DMS153 treated with DMSO at 0.1 percent for 48 hours (cell line): ENCODE measurements around the gene CKB.

Source experiments
- DNase-seq: peaks from one replicate; lab custom pipeline; 2025; ENCODE audit not compliant: unreplicated experiment; lab: John Stamatoyannopoulos, UW

The CKB gene

DNA sequence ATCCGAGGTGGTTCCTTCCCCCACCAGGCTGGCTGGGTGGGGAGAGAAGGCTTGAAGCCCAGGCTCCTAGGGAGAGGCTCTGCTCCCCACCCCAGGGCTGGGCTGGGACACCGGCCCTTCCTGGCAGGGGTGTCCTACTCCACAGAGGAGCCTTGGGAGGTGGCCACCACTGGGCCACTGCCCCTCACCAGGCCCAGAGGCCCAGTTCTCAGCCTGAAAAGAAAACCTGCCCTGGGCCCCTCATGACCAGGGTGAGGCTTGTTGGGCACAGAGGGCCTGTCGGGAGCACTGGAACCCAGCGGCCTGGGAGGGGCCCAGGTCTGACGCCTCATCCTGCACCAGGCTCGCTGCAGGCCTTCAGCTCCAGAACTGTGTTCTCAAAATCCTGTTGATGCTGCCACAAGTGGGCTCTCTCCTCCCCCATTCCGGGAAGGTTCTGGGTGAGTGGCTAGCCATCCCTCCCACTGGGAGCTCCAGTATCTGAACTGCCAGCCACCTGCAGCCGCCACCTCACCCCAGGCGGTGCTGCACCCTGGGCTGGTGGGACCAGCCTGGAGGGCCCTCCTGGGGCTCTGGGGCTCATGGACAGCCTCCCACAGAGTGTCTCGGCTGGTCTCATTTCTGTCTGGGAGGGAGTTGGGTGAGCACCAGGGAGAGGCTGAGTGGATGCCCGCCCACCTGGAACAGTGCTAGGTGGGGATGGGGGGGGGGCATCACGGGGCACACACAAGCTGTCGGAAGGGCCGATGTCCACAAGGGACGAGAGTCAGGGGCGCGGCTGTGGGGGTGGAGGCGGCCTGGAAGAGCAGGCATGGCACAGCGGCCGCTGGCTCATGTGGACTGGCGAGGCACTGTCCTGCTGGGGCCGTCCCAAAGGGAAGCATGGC lies 28.1 kb upstream of the CKB start:
- DNase-seq, result no peak

DNA sequence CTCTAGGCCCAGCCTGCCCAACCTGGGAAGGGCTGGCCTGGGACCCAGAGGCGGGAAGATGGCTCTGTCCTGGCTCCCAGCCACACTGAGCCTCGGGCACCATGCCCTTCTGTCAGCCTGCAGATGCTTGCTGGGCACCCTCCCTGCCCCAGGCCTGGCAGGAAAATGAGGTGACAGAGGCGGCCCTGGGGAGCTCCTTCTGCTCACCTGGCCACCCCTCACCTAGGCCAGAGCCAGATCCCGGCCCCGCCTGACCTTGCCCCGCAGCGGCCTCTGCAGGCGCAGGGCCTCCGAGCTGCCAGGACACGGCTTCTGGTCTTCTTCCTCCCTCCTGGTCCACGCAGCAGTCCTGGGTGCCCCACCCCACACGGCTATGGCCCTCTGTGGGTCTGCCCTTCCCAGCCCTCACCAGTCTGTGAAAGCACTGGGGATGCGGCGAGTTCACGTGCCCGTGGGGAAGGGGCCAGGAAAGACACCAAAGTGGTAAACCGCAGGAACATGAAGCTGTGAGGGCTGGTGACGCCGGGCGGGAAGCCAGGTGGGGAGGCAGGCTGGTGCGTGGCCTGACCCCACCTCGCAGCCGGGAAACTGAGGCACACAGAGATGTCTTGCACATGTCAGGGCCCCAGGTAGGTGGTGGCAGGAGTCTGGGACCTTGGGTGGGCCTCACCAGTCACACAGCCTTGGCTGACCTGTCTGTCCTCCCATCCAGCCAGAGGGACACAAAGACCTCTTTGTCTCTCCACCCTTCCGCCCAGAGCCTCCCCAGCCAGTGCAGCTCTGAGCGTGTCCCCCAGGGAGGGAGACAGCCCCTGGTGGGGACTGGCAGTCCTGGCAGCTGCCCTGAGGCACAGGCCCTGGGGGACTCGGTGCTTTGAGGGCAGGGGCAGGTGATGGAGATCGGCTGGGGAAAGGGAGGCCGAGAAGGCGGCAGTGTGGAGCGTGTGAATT lies 27.0 kb upstream of the CKB start:
- DNase-seq, result no peak

DNA sequence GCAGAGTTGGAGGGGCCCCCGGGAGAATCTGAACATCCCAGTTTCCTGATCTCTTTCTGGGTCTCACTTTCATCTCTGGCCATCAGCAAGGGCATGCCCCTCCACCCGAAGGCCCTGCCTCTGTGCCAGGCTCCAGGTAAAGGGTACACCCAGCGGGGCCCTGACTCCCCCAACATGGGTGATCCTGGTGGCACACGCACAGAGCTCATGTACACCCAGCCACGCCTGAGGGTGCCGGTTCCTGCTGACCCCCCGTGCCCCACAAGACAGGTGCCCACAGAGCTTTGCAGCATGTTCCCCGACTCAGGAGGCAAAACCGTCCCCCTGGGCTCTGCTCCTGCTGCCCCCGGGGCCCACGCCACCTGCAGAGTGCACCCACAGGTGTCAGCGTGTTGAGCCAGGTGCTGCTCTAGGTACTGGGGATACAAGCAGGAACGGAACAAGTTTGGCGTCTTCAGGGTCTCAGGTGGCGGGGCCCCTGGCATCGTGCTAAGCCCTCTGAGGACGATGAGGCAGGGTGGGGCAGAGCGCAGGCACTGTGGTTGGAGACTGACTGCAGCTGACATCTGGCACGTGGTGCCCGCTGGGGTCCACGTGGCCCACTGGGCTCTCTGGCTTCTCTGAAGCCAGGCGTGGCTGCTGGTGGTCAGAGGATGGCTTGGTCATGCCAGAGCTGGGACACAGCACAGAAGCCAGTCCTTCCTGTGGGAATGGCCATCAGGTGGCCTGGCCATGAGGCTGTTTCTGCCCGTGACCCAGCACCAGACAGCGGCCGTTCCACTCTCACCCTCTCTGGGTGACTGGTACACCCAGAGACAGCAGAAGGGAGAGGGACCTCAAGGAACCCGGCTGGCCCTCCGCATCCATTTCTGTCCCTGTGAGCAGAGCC lies 26.1 kb upstream of the CKB start:
- no peak for DNase-seq

DNA sequence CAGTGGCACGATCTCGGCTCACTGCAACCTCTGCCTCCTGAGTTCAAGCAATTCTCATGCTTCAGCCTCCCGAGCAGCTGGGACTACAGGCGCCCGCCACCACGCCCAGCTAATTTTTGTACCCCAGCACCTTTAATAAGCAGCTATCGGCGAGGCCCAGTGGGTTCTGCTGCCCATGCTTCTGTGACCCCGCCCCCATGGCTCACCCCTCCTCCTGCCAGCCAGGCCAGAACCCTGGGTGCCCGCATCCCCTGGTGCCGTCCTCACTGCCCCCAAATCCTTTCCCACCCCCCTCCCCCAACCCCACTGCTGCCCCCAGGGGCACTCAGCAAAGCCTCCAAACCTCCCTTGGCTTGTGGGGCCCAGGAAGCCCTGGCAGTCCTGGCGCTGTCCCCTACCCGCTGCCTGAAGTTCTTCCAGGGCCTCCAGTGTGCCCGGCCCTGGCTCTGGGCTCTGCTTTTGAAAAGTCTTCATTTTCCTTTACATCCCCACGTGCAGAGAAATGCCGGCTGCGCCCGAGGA lies 25.4 kb upstream of the CKB start:
- DNase-seq, result no peak

DNA sequence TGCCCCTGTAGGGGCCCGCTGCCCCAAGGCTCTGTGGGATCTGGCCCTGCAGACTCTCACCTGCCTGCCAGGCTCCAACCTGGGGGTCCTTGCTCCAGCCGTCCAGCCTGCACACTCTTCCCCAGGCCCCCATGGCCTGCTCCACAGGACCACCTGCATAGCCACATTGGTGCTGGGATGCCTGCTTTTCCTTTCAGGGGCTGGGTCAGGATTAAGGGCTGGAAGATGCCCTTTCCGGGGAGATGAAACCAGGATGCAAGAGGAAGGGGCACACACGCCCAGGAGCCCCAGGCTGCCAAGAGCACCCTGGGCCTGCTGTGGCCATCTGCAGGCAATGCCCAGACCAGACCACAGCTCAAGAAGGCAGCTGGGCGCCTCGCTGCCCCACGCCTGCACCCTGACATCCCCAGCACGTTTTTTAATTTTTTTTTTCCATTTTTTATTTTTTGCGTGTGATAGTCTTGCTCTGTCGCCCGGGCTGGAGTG lies 24.9 kb upstream of the CKB start:
- no peak for DNase-seq

DNA sequence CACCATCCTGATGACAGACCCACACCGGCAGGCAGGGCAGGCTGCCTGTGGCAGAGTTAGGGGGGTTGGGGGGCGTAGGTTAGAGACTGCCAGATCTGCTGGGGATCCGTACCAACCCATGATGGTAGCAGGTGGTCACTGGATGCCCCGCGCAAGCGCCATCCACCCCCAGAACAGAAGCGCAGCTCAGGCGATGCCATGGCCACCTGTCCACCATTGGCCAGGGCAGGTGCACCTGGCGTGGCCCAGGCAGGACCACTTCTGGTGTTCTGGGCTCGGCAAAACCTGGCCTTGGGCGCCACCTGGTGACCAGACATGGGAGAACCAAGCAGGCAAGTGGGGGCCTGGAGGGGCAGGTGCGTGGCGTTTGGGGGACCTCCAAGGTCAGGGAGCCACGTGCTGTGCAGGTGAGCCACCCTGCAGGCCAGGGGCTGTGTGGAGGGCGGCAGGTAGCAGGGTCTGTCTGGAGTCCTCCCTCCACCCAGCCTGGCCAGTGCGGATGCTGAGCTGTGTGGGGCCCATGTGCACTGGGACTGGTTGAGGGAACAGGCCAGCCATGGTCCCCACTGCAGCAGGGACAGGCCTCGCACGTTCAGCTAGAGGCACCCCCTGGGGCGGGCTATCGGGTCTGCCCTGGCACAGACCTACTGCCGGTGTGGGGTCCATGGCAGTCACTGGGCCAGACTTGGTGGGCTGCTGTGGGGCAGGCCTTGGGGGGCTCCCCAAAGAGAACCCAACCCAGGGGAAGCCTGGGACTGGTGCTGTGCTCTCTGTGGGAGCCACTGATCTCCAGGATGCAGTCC lies 24.2 kb upstream of the CKB start:
- no peak for DNase-seq

DNA sequence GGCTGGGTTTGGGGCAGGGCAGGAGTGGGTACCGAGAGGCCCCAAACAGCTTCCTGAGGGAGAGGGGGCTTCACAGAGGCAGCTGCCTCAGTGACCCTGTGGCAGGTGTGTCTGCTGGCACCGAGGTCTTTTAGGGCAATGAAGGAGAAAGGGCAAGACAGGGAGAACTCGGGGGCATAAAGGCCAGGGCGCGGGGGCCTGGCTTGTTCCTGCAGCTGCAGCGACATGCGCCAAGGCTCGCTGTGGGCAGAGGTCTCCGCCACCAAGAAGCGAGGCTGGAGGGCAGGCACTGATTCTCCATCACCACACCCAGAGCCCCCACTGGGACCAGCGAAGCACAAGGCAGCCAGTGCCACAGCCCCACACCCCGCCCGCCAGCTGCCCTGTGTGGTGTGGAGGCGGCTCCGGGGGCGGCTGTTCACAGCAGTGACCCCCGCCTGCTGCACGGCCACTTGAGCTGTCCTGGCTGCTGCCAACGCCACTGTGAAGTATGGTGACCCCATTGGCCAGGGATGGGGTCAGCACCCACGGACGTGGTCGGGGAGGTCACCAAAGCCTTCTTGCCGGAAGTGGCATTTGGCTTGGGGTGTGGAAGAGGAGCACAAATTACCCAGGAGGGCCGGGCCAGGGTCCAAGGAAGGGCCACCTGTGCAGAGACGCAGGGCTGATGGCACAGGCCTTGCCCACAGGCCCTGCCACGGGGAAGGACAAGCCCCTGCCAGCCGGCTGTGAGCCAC lies 23.5 kb upstream of the CKB start:
- DNase-seq, result no peak

DNA sequence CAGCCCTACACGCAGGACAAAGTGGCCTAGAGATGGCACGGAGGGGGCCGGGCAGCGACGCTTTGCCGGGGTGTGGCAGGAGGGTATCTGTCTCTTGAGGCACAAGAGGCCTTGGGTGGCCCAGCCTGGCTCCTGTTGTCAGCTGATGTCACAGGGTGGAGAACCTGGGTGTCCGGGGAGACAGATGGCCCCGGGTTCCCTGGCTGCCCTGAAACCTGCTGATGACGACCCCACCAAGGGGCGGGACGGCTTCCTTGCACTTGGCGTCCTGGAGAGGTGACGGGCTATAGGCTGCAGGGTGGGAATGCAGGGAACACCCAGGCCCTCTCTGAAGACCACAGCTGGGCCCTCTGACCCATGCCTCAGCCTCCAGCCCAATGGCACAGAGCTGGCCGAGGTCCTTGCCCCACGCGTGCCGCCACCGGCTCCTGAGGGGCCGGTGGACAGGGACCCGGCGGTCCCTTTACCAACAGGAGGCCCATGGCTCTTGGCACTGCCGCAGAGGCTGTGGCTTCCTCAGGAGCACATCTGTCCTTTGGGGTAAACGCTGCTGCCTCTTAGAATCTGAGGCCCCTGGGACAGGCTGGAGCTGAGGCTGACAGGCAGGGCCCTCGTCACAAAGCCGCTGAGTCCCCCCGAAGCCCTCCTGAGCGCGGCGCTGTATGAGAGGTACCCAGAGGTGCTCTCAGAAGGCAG lies 22.7 kb upstream of the CKB start:
- no peak for DNase-seq

DNA sequence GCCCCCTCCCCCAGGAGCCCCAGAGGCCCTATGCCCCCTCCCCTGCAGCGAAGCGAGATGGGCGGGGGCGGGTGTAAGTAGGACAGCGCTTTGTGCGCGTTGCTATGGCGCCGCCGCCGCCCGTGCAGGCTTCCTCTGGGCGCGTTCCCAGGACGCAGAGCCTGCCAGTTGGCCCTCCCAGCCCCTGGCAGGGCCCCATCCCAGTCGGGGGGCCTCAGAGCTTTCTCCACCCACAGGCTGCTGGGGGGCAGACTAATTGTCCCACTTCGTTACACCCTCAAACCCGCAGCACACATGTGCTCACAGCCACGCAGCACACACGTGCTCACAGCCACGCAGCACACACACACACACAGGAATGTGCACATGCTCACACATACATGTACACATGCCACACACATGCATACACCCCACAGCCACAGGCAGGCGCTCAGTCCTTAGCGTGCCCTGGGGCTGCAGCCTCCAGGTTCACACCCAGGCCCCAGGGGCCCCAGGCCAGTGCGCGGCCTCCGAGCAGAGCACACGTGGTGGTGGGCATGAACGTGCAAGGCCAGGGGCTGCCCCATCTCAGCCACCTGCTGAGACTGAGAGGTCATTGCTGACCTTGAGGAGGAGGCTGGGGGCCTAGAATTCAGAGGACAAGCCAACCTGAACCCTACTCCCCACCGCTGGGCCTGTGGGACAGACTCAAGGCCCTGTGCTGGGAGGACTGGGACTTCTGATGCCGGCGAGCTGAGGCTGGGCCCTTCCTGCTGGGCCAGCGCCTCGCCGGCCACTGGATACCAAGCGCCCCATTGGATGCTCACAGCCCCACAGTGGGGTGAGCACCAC lies 22.0 kb upstream of the CKB start:
- no peak for DNase-seq

DNA sequence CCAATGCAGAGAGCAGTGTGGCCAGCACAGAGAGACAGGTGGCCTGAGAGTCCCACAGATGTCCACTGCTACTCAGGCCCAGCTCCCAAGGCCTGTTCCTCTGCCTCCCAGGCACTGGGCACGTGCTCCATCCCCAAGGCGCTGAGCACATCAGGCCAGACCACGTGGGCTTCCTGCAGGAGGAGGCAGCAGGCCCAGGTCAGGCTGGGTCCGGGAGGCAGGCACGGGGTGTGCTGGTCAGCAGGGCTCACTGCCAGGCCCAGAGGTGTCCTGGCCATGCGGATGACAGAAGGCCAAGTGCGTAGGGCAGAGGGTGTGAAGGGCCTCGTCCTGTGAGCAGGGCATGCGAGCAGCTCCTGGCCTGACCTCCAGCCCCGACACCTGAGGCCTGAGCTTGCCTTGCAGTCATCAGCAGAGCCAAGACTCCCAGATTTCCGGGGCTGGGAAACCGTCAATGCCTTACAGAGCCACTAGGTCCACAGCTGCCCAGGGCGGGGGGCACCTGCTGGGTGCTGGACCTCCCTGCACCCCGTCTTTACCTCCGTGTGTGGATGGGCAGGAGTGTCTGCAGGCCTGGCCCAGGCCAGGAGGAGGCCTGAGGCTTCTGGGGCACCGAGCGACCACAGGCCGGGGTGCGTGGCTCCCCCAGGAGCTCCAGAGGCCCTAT lies 21.2 kb upstream of the CKB start:
- no peak for DNase-seq

DNA sequence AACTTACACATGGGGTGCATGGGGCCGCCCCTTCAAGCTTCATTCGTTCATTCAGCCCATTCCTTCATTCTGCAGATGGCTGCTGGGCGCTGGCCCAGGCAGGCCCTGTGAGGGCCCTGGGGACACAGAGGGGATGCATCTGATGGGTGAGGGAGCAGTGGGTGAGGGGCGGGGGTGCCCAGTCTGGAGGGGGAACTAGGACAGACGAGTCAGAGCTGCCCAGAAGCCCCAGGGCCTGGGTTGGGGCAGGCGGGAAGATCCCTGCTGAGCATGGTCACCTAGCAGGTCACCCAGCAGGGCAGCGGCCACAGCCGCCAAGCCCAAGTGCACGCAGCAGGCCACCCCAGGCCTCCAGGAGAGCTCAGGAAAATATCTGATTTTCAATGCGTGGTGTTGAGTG lies 20.5 kb upstream of the CKB start:
- no peak for DNase-seq

DNA sequence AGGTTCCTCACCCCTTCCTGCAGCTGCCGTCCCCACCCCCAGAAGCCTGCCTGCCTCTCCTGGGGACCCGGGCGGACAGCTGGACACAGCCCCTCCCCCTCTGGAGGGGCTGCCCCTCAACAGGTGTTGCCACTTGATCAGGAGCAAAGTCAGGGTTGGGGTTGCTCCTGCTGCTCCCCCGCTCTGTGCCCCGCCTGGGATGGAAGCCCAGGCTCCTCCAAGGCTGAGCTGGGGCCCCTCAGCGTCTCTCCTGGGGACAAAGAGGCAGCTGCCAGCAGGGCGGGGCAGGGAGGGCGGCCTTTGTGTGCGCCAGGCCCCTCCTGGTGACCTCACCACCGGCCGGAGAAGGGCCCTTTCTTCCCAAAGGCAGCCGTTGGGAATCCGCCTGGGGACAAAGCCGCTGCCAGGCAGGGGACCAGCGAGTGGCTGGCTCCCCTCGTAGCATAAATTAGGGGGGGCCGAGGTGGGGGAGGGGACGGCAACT lies 20.0 kb upstream of the CKB start:
- DNase-seq, result no peak

DNA sequence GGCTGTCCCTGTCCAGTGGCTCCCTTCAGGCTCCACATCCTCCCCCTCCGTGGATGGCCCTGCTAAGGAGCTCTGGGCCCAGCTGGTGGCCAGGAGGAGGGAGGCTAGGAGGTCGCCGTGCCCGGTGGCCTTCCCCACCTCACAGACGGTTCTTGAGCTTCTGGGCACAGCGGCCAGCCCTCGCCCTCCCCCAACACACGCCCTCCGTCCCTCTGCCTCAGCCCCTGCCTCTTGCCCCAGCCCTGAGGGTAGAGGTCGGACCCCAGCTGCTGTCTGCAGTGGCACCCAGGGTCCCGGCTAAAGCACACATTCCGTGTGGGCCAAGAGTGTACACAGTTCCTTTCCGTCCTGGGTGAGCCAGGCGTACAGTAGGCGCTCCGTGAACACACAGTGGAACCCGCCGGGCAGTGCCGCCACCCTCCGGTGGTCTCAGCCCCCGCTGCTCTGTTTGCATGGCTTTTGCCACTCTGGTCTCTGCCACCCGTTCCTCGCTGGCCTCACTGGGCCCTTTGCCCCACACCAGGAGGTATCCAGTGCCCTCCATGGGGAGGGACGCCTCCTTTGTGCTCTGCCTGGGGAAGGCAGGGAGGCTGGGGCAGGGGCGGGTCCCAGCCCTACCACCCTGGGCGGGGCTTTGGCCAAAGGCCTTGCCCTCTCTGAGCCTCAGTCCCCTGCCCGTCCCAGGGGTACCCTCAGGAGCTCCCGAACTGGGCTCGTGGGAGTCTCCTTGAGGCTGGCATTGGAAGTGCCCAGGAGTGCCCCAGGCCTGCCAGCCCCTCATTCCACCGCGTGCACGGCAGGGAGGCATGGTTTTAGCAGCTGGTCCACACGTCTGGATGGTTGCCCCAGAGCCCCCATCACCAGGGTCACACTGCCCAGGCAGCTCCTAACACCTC lies 19.3 kb upstream of the CKB start:
- no peak for DNase-seq

DNA sequence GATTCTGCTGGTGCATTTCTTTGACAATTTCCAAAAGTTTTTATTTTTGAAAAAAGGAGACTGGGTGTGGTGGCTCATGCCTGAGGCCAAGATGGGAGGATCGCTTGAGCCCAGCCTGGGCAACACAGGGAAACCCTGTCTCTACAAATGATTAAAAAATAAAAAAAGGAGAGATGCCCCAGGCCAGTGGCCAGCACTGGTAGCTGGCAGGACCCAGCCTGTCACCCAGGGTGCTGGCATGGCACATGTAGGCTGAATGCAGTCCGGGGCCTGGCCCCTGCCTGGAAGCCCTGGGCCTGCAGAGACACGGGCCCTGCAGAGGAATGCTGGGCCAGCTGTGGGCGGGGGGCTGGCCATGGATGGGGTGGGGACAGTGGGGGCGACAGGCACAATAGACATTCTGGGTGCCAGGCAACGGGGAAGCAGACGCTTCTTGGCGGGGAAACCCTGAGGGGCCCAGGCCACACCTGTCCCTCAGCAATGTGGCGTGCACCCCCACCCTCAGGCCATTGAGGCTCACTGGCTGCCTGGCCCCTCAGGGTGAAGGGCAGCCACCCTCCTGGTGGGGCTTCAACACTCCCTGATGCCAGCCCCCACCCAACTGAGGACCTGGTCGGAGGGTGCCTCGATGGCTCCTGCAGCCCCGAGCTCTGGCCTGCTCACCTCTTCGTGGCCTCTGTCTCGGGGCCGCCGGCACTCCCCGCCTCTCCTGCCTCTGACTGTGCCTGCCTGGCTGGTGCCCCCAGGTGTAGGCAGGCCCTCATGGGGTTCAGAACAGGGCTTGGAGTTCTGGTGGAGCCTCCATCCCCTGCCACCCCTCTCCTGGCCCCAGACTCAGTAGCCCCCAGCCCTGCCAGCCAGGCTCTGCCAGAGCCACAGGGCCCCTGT lies 18.4 kb upstream of the CKB start:
- DNase-seq, result no peak
